Activated CD8-positive, alpha-beta memory T cell treated with anti-CD3 and anti-CD28 coated beads, Interleukin-2, amount 50 U/mL, for 1 hour (primary cell): ENCODE measurements around the gene DIP2C.
"Not testable (repeated sequence)": the region's sequence is repeated elsewhere in the genome, so short reads cannot be mapped to it uniquely, and the experiment has no call there.

Source experiments
- DNase-seq: peaks from one replicate; pipeline ENCODE4 v3.0.0-alpha.2; 2020; ENCODE audit errors: extremely low read depth

Gene DIP2C

GRCh38 chr10:306007-306674 lies 383.3 kb downstream of the DIP2C start:
- DNase-seq = no peak

GRCh38 chr10:305034-305433 lies 384.4 kb downstream of the DIP2C start:
- no peak for DNase-seq

DNA sequence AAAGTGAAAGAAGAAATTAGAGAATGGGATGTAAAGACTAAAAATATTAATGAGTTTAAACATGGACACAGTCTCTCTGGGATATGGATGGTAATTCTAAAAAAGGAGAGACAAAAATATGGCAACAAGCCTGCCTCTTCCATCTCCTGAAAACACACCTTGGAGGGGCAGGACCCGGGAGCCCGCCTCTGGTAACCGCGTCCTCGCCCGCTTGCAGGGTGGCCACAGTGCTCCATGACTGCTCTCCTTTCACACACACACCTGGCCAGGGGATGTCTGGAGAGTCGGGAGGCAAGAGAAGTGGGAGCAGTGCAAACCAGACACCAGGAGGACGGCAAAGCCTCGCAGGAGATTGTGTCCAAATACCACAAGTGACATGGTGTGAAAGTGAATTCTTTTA lies 387.9 kb downstream of the DIP2C start:
- no peak for DNase-seq

- DNase-seq = not testable (repeated sequence)
These were observed 388.9 kb downstream of the DIP2C start for GRCh38 chr10:300580-300979.

GRCh38 chr10:299969-300368 lies 389.5 kb downstream of the DIP2C start:
- DNase-seq = no peak

DNA sequence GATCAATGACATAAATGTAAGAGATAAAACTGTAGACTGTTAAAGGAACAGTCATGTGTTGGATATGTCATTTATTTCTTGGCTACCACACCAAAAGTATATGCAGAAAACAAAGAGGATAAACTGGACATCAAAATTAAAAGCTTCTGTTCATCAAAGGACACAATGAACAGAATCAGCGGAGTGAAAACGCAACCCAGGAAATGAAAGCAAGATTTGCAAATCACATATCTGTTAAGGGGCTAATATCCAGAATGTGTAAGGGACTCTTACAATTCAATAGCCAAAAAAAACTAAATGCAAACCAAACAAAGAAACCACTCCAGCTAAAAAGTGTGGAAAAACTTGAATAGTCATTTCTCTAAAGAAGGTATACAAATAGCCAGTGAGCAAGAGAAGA lies 390.0 kb downstream of the DIP2C start:
- no peak for DNase-seq

DNA sequence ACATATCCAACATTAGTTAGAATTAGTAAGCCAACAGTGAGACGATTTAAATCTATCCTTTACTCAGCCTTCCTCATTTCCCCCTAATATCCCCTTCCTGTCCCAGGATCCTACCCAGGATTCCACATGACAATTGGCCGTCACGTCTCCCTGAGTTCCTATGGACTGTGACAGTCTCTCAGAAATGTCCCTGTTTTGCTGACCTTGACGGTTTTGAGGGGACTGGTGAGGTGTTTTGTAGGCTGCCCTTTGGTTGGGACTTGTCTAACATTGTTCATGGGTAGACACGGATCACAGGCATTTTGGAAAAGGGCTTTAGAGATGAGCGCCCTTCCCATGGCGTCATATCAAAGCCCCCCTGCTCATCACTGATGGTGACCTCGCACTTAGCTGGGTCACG lies 391.4 kb downstream of the DIP2C start:
- DNase-seq = no peak

DNA sequence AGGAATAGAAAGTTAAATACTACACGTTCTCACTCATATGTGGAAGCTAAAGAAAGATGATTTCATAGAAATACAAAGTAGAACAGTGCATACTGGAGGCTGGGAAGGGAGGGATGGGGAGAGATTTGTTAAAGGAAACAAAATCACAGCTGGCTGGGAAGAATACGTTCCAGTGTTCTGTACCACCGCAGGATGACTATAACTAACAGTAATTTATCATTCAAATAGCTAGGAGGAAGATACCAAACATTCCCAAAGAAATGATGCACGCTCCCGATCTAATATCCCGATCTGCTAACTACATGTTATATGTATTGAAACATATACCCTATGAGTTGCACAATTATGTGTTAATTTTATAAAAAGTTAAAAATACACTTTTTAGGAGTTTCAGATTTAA lies 391.9 kb downstream of the DIP2C start:
- no peak for DNase-seq

GRCh38 chr10:293636-294035 lies 395.8 kb downstream of the DIP2C start:
- DNase-seq = no peak

GRCh38 chr10:290026-290725 lies 399.3 kb downstream of the DIP2C start:
- no peak for DNase-seq

GRCh38 chr10:289581-289980 lies 399.9 kb downstream of the DIP2C start:
- no peak for DNase-seq

DNA sequence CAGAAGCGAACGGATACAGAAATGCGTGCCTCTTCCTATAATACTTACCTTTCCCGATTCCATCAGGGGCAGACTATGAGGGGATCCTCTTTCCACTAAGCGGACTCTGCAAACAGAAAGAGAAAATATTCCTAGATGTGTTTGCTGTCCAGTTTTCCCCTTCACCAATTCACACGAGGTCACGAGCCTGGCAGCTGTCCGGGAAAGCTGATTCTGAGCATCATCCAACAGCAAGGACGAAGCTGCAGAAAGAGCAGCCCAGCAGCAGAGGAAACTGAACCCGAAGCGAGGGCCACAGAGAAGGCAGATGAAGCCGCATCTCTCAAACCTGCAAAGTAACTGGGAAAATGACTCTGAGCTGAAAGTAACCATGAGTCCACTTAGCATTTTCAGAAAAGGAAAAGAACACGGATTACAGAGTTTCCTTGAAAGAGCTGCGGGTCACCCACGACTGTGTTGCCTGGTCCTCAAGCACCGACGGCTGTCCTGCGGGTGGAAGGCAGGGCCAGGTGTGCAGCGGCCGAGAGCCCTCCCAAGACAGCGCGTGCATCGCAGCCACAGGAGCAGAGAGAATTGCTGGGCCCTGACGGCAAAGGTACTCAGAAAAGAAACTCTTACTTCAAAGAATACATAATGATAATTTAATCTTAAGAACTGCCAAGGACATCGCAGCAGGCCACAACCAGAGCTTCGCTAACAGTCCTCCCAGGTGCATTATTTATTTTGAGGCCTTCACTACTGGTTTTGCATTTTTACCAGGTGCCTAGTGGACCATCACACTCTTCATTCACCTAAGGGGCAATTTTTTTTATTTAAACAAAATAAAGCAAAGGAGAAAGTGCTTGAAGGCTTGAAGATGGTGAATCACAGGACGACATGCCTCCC lies 400.9 kb downstream of the DIP2C start:
- DNase-seq = no peak

- no peak for DNase-seq
These were observed 401.7 kb downstream of the DIP2C start for GRCh38 chr10:287814-288213.

DNA sequence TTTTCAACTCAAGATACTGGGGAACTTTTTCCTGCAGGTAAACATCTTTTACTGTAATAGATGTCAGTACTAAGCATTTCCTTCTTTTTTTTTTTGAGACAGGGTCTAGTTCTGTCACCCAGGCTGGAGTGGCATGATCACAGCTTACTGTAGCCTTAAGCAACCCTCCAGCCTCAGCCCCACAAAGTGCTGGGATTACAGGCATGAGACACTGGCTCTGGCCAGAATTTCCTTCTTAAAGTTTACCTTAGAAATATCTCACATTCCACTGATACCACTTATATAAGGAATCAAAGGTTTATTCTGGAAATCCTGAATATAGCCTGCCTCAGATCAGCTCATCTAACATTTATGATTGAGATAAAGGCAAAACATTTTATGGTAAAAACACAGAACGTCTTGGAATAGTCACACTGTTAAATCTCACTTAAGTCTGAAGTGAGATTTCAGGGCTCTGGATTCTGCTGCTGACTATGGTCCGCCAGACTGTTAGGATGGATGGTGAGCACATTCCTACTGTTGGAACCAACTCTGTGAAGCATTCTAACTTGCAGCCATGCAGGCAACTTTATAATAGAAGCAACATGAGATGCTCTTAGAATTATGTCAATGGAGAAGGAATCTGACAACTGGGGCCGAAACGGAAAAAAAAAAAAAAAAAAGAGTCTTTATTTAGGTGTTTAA lies 402.3 kb downstream of the DIP2C start:
- DNase-seq = no peak

GRCh38 chr10:285216-285615 lies 404.3 kb downstream of the DIP2C start:
- no peak for DNase-seq

GRCh38 chr10:283916-284356 lies 405.5 kb downstream of the DIP2C start:
- no peak for DNase-seq

- no peak for DNase-seq
These were observed 406.4 kb downstream of the DIP2C start for GRCh38 chr10:283140-283479.

- no peak for DNase-seq
These were observed 407.0 kb downstream of the DIP2C start for GRCh38 chr10:282294-283139.

- no peak for DNase-seq
These were observed 409.8 kb downstream of the DIP2C start for GRCh38 chr10:279655-280054.

GRCh38 chr10:279232-279631 lies 410.2 kb downstream of the DIP2C start:
- no peak for DNase-seq

GRCh38 chr10:278707-279106 lies 410.8 kb downstream of the DIP2C start:
- no peak for DNase-seq
